Karpas-422 (cell line): ENCODE results near the gene KIF19. TPM values are rescaled to one million over a fixed set of nuclear protein-coding genes. Genes with fewer than 3 reads are reported as not detected.

Experiments
- DNase-seq: peaks from one replicate; pipeline ENCODE4 v3.0.0-alpha.2; 2015
- H2AFZ ChIP-seq: fragments of 200-600 bp; sonication (generic); 2 replicates; pipeline ENCODE4 v1.6.1; 2014; ENCODE audit warnings: antibody characterized with exemption, low read length, mixed read lengths
- H3K27ac ChIP-seq: fragments of 200-600 bp; sonication (generic); 2 replicates; pipeline ENCODE4 v1.5.1; 2014; ENCODE audit warnings: mild to moderate bottlenecking, low read length, moderate library complexity
- H3K27me3 ChIP-seq: fragments of 200-600 bp; sonication (generic); 2 replicates; pipeline ENCODE4 v1.6.1; 2014; ENCODE audit warnings: low read length, mixed read lengths
- H3K36me3 ChIP-seq: fragments of 200-600 bp; sonication (generic); 2 replicates; pipeline ENCODE4 v1.6.1; 2014; ENCODE audit warnings: low read length, mixed read lengths; ENCODE audit not compliant: insufficient read depth
- H3K4me1 ChIP-seq: fragments of 200-600 bp; sonication (generic); 2 replicates; pipeline ENCODE4 v1.6.1; 2014; ENCODE audit warnings: mild to moderate bottlenecking, low read length, mixed read lengths
- H3K4me2 ChIP-seq: fragments of 200-600 bp; sonication (generic); 2 replicates; pipeline ENCODE4 v1.6.1; 2014; ENCODE audit warnings: low read length, low read depth, mild to moderate bottlenecking; ENCODE audit not compliant: poor library complexity, severe bottlenecking
- H3K4me3 ChIP-seq: fragments of 200-600 bp; sonication (generic); 2 replicates; pipeline ENCODE4 v1.5.1; 2014; ENCODE audit warnings: mild to moderate bottlenecking, antibody characterized with exemption, low read length, mixed read lengths
- H3K79me2 ChIP-seq: fragments of 200-600 bp; sonication (generic); 2 replicates; pipeline ENCODE4 v1.6.1; 2014; ENCODE audit warnings: mild to moderate bottlenecking, low read length, mixed read lengths
- H3K9ac ChIP-seq: fragments of 200-600 bp; sonication (generic); 2 replicates; pipeline ENCODE4 v1.6.0; 2014; ENCODE audit warnings: low read length
- H3K9me2 ChIP-seq: fragments of 200-600 bp; sonication (generic), shearing (Covaris generic); replicated peaks from 2 replicates; pipeline ENCODE4 v1.6.0; 2014; ENCODE audit warnings: mild to moderate bottlenecking, low read length, moderate library complexity; ENCODE audit not compliant: insufficient read depth
- H3K9me3 ChIP-seq: fragments of 300-700, 200-600 bp; sonication (generic); 2 replicates; pipeline ENCODE4 v1.6.1; 2014; ENCODE audit warnings: low read length, mixed read lengths
- H4K20me1 ChIP-seq: fragments of 200-600 bp; sonication (generic); 2 replicates; pipeline ENCODE4 v1.6.1; 2014; ENCODE audit warnings: mild to moderate bottlenecking, antibody characterized with exemption, low read length, low read depth; ENCODE audit not compliant: insufficient read depth
- total RNA-seq: library from RNA; depleted of rRNA; stranded (reverse); fragments of >200 nt; shearing (Covaris generic); gene quantifications from 2 replicates; pipeline ENCODE4 v1.2.3, GENCODE V29; 2014; ENCODE audit warnings: low replicate concordance

The KIF19 gene
- total RNA-seq, 1 experiment from 2014 or later = not detected

GRCh38 chr17:74349120-74349519 lies 23.1 kb downstream of the KIF19 start:
- H4K20me1 ChIP-seq = no peaks in the 10 kb centered on the region
- DNase-seq = no peak
- no peaks in the 10 kb centered on the region for H3K9me3 ChIP-seq
- no peak overlapping the region for H3K4me3 ChIP-seq
- no peaks in the 10 kb centered on the region for H3K79me2 ChIP-seq
- H3K36me3 ChIP-seq = no peaks in the 10 kb centered on the region
- H3K9ac ChIP-seq = no peak overlapping the region
- H3K9me2 ChIP-seq = no peaks in the 10 kb centered on the region
- H3K27me3 ChIP-seq = no peaks in the 10 kb centered on the region
- H3K27ac ChIP-seq = no peak overlapping the region
- no peaks in the 10 kb centered on the region for H3K4me1 ChIP-seq
- no peak overlapping the region for H3K4me2 ChIP-seq
- no peak overlapping the region for H2AFZ ChIP-seq

- Histone ChIP-seq H3K9me2 (no peaks in the 10 kb centered on the region), H3K27ac (no peak overlapping the region), H4K20me1 (no peaks in the 10 kb centered on the region), H3K27me3 (no peaks in the 10 kb centered on the region), H3K4me1 (no peaks in the 10 kb centered on the region), H3K4me3 (no peak overlapping the region), H3K36me3 (no peaks in the 10 kb centered on the region), H2AFZ (no peak overlapping the region), H3K79me2 (no peaks in the 10 kb centered on the region), H3K4me2 (no peak overlapping the region), H3K9ac (no peak overlapping the region), H3K9me3 (no peaks in the 10 kb centered on the region)
- DNase-seq = no peak
Observed at GRCh38 chr17:74350486-74350885, 24.5 kb downstream of the KIF19 start.

- Histone ChIP-seq H3K79me2 (no peaks in the 10 kb centered on the region), H3K27ac (no peak overlapping the region), H3K4me1 (no peaks in the 10 kb centered on the region), H2AFZ (no peak overlapping the region), H3K9me2 (no peaks in the 10 kb centered on the region), H3K27me3 (no peaks in the 10 kb centered on the region), H3K9me3 (no peaks in the 10 kb centered on the region), H4K20me1 (no peaks in the 10 kb centered on the region), H3K9ac (no peak overlapping the region), H3K4me3 (no peak overlapping the region), H3K36me3 (no peaks in the 10 kb centered on the region), H3K4me2 (no peak overlapping the region)
- no peak for DNase-seq
Observed at GRCh38 chr17:74351552-74352210, 25.7 kb downstream of the KIF19 start.

DNA sequence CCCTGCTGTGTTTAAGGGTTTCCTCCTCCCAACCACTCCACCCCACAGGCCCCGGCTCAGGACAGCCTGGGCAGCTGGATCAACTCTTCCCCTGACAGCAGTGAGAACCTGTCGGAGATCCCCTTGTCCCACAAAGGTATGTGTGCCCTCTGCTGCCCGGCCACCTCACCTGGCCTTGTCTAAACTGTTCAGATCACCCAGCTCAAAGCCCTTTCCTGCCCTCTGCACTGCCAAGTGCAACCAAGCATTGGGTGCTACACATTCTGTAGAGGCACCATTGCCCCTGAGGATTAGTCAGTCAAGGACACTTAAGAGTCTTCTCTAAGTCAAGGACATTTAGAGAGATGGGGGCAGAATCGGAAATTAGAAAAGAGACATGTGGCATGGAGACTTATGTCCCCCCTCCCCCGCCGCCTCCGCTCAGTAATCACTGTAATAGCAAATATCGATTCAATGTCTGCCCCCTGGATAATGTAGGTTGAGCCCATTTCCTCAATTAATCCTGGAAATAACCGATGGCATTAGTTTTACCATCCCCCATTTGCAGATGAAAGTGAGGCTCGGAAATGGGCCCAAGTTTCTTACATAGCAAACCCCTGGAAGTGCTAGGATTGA lies 27.5 kb downstream of the KIF19 start:
- no peaks in the 10 kb centered on the region for H3K9me2 ChIP-seq
- no peaks in the 10 kb centered on the region for H3K79me2 ChIP-seq

DNA sequence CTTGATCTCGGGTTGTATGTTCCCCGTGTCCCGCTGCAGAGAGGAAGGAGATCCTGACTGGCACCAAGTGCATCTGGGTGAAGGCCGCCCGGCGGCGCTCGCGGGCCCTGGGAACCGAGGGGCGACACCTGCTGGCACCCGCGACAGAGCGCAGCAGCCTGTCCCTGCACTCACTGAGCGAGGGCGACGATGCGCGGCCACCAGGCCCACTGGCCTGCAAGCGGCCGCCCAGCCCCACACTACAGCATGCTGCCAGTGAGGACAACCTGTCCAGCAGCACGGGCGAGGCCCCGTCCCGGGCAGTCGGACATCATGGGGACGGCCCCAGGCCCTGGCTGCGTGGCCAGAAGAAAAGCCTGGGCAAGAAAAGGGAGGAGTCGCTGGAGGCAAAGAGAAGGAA lies 28.1 kb downstream of the KIF19 start:
- DNase-seq = peak; percentile 84
- Histone ChIP-seq H3K27ac (no peak overlapping the region), H2AFZ (no peak overlapping the region), H3K79me2 (no peaks in the 10 kb centered on the region), H3K36me3 (no peaks in the 10 kb centered on the region), H4K20me1 (no peaks in the 10 kb centered on the region), H3K9ac (no peak overlapping the region), H3K9me3 (no peaks in the 10 kb centered on the region), H3K4me3 (no peak overlapping the region), H3K27me3 (no peaks in the 10 kb centered on the region), H3K9me2 (no peaks in the 10 kb centered on the region), H3K4me1 (no peaks in the 10 kb centered on the region), H3K4me2 (no peak overlapping the region)

More for the DNA sequence above, 27.5 kb downstream of the KIF19 start:
- no peaks in the 10 kb centered on the region for H3K27me3 ChIP-seq
- H3K9me3 ChIP-seq = no peaks in the 10 kb centered on the region
- H2AFZ ChIP-seq = no peak overlapping the region
- H3K4me3 ChIP-seq = no peak overlapping the region
- no peaks in the 10 kb centered on the region for H3K36me3 ChIP-seq
- no peaks in the 10 kb centered on the region for H4K20me1 ChIP-seq
- no peak overlapping the region for H3K27ac ChIP-seq
- no peak overlapping the region for H3K4me2 ChIP-seq
- H3K9ac ChIP-seq = no peak overlapping the region
- no peaks in the 10 kb centered on the region for H3K4me1 ChIP-seq
- DNase-seq = no peak

DNA sequence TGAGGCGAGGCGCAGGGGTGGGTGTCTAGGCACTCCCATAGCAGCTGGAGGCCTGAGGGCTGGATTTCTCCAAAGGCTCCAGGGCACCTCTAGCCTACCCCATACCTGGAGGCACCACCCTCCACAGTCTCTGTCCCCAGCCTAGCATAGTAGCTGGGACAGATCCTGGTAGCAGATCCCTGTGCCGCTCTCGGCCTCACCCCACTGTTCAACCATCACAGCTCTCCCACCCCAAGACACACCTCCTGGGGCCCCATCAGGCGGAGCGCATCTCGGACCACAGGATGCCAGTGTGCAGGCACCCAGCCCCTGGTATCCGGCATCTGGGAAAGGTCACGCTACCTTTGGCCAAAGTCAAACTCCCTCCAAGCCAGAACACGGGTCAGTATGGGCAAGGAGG lies 28.5 kb downstream of the KIF19 start:
- Histone ChIP-seq H3K4me2 (no peak overlapping the region), H3K9ac (no peak overlapping the region), H3K4me1 (no peaks in the 10 kb centered on the region), H3K4me3 (no peak overlapping the region), H3K9me3 (no peaks in the 10 kb centered on the region), H3K27me3 (no peaks in the 10 kb centered on the region), H3K27ac (no peak overlapping the region), H3K36me3 (no peaks in the 10 kb centered on the region), H3K79me2 (no peaks in the 10 kb centered on the region), H2AFZ (no peak overlapping the region), H4K20me1 (no peaks in the 10 kb centered on the region), H3K9me2 (no peaks in the 10 kb centered on the region)
- DNase-seq = no peak

DNA sequence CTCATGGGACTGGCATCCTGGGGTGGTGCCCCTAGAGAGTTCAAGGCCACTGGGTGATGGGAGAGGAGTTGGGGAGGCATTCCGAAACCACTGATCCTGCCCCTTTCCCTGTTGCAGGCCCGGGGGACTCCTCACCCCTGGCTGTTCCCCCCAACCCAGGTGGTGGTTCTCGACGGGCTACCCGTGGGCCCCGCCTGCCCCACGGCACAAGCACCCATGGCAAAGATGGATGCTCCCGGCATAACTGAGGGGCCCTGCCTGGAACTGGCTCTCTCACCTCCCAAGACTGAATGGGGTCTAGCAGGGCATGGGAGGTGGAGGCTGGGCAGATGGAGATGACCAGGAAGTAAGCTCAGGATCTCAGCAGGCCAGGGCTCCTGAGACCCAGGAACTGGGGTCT lies 29.0 kb downstream of the KIF19 start:
- no peaks in the 10 kb centered on the region for H3K79me2 ChIP-seq
- no peak overlapping the region for H3K9ac ChIP-seq
- H3K9me2 ChIP-seq = no peaks in the 10 kb centered on the region
- H3K4me2 ChIP-seq = no peak overlapping the region
- no peak for DNase-seq
- no peaks in the 10 kb centered on the region for H3K9me3 ChIP-seq
- no peaks in the 10 kb centered on the region for H3K27me3 ChIP-seq
- H3K4me1 ChIP-seq = no peaks in the 10 kb centered on the region
- no peak overlapping the region for H2AFZ ChIP-seq
- no peak overlapping the region for H3K27ac ChIP-seq
- H3K4me3 ChIP-seq = no peak overlapping the region
- H4K20me1 ChIP-seq = no peaks in the 10 kb centered on the region
- H3K36me3 ChIP-seq = no peaks in the 10 kb centered on the region

GRCh38 chr17:74356646-74357465 lies 30.8 kb downstream of the KIF19 start:
- H4K20me1 ChIP-seq = no peaks in the 10 kb centered on the region
- no peak overlapping the region for H3K4me2 ChIP-seq
- H3K27me3 ChIP-seq = no peaks in the 10 kb centered on the region
- no peaks in the 10 kb centered on the region for H3K36me3 ChIP-seq
- H3K9me3 ChIP-seq = no peaks in the 10 kb centered on the region
- no peak overlapping the region for H2AFZ ChIP-seq
- no peaks in the 10 kb centered on the region for H3K4me1 ChIP-seq
- no peak for DNase-seq
- H3K9me2 ChIP-seq = no peaks in the 10 kb centered on the region
- no peak overlapping the region for H3K4me3 ChIP-seq
- H3K79me2 ChIP-seq = no peaks in the 10 kb centered on the region
- no peak overlapping the region for H3K27ac ChIP-seq
- H3K9ac ChIP-seq = no peak overlapping the region
